ENCODE results near the gene SLC38A10.

GRCh38 chr17:81235822-81236740 is 59.0 kb downstream of the SLC38A10 start:
- TF ChIP-seq MAFK (conservative IDR thresholded peaks at IDR 0.05 in 1 of 2, IDR thresholded peaks at IDR 0.05 in 1 of 2; ENCODE audit: low read length in 2 of 2) (no peak), CTCF (CRISPR knock-in tag; IDR thresholded peaks at IDR 0.05) (no peak), ZNF484 (CRISPR knock-in tag; IDR thresholded peaks at IDR 0.05; ENCODE audit: borderline replicate concordance, low read depth) (no peak), FOXA1 (IDR thresholded peaks at IDR 0.05) (no peak), FOXA1 (CRISPR knock-in tag; IDR thresholded peaks at IDR 0.05) (no peak), RELA (CRISPR knock-in tag; IDR thresholded peaks at IDR 0.05) (no peak), ZNF510 (CRISPR knock-in tag; IDR thresholded peaks at IDR 0.05; ENCODE audit: low read depth) (no peak), FOXM1 (CRISPR knock-in tag; IDR thresholded peaks at IDR 0.05) (no peak), ZBTB14 (CRISPR knock-in tag; IDR thresholded peaks at IDR 0.05) (no peak), ZSCAN31 (CRISPR knock-in tag; IDR thresholded peaks at IDR 0.05; ENCODE audit: low read depth) (no peak), ZBTB21 (CRISPR knock-in tag; IDR thresholded peaks at IDR 0.05) (no peak), NR2F1 (CRISPR knock-in tag; IDR thresholded peaks at IDR 0.05) (no peak), THAP7 (CRISPR knock-in tag; IDR thresholded peaks at IDR 0.05) (no peak)

All from HepG2 (cell line).